ENCODE data around the gene PREPL.

DNA sequence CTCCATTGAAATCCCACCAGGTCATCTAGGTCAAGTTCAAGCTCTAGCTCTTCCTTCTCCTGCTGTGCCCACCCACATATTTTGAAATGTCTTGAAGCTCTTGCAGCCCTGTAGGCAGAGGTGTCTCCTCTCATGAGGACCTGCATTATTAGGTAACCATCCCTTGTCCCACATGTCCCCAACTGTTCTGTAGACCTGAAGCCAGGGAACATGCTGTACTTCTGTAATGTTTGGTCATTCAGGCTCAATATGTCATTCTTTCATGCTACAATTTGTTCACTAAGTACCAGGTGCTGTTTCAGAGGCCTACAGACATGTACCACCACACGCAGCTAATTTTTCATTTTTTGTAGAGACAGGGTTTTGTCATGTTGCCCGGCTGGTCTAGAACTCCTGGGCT is 63.9 kb downstream of the PREPL start:
- TF ChIP-seq, protein P1, sequence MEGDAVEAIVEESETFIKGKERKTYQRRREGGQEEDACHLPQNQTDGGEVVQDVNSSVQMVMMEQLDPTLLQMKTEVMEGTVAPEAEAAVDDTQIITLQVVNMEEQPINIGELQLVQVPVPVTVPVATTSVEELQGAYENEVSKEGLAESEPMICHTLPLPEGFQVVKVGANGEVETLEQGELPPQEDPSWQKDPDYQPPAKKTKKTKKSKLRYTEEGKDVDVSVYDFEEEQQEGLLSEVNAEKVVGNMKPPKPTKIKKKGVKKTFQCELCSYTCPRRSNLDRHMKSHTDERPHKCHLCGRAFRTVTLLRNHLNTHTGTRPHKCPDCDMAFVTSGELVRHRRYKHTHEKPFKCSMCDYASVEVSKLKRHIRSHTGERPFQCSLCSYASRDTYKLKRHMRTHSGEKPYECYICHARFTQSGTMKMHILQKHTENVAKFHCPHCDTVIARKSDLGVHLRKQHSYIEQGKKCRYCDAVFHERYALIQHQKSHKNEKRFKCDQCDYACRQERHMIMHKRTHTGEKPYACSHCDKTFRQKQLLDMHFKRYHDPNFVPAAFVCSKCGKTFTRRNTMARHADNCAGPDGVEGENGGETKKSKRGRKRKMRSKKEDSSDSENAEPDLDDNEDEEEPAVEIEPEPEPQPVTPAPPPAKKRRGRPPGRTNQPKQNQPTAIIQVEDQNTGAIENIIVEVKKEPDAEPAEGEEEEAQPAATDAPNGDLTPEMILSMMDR (IDR thresholded peaks at IDR 0.05): no peak
- no peak for TF ChIP-seq EP300 (IDR thresholded peaks at IDR 0.05)
